Panc1 (cell line): ENCODE data around the gene MYH13. TPM values are rescaled to one million over a fixed set of nuclear protein-coding genes. Genes with fewer than 3 reads are reported as not detected.

Source experiments
- ATAC-seq: fragments of 200-7000 bp; cut with Tn5 transposase; 2 replicates; pipeline ENCODE4 v1.9.1; 2020; ENCODE audit warnings: mild to moderate bottlenecking, moderate library complexity
- BruUV-seq: library from RNA; stranded (reverse); fragments of 400-500 nt; replicated peaks from 2 replicates; lab custom pipeline; 2021; lab: Mats Ljungman, UMichigan
- CTCF ChIA-PET: fragments of 300-600 bp; sonication (Branson Sonifier 250); formaldehyde crosslinking; loops from one replicate; lab custom pipeline; 2022; ENCODE audit warnings: antibody characterized with exemption; lab: Charles Lee
- POLR2A ChIA-PET: fragments of 300-600 bp; sonication (Branson Sonifier 250); formaldehyde crosslinking; loops from one replicate; lab custom pipeline; 2022; ENCODE audit warnings: antibody characterized with exemption; lab: Charles Lee
- DNase-seq: peaks from one replicate; pipeline ENCODE4 v3.0.0-alpha.2; 2010; ENCODE audit warnings: low read depth, low spot score
- H3K27ac ChIP-seq: 2 replicates; pipeline ENCODE4 v1.5.1; 2011; ENCODE audit warnings: mild to moderate bottlenecking, low read length, inconsistent platforms
- H3K27me3 ChIP-seq: fragments of 200-500 bp; sonication (Bioruptor generic); 2 replicates; pipeline ENCODE4 v1.6.0; 2014; ENCODE audit warnings: low read length, inconsistent platforms; ENCODE audit not compliant: control insufficient read depth, insufficient read depth
- H3K36me3 ChIP-seq: fragments of 200-500 bp; sonication (Bioruptor generic); 2 replicates; pipeline ENCODE4 v1.5.1; 2014; ENCODE audit warnings: inconsistent platforms, mild to moderate bottlenecking, low read length, moderate library complexity; ENCODE audit not compliant: control insufficient read depth, insufficient read depth
- H3K4me1 ChIP-seq: 2 replicates; pipeline ENCODE4 v1.5.1; 2011; ENCODE audit warnings: inconsistent platforms, mild to moderate bottlenecking, low read length, moderate library complexity; ENCODE audit not compliant: control insufficient read depth, insufficient read depth
- H3K4me3 ChIP-seq, 2 experiments: 2 replicates each; pipeline ENCODE4 v1.5.1; 2011 to 2012; ENCODE audit warnings: low read depth in 2 of 2, low read length in 2 of 2, mild to moderate bottlenecking in 2 of 2, inconsistent platforms in 1 of 2, moderate library complexity in 1 of 2
- H3K9me3 ChIP-seq: fragments of 200-500 bp; sonication (Bioruptor generic); 2 replicates; pipeline ENCODE4 v1.5.1; 2014; ENCODE audit warnings: low read depth, mild to moderate bottlenecking, inconsistent platforms, low read length, moderate library complexity; ENCODE audit not compliant: control insufficient read depth, insufficient read depth
- POLR2AphosphoS5 ChIP-seq: IDR thresholded peaks from 2 replicates; pipeline ENCODE4 v1.6.1; 2012; ENCODE audit warnings: mild to moderate bottlenecking, low read depth, low read length, moderate library complexity
- SIN3A ChIP-seq: IDR thresholded peaks from 2 replicates; pipeline ENCODE4 v1.6.1; 2012; ENCODE audit warnings: low read depth, mild to moderate bottlenecking, low read length, moderate library complexity, borderline replicate concordance; ENCODE audit not compliant: insufficient read depth
- TCF7L2 ChIP-seq: IDR thresholded peaks from 2 replicates; pipeline ENCODE4 v1.6.1; 2011; ENCODE audit warnings: mild to moderate bottlenecking, low read depth, low read length, inconsistent platforms
- in situ Hi-C: cut with HindIII; loops from 2 replicates; pipeline ENCODE4 v1.10.0; 2016; ENCODE audit warnings: low sequenced_read_pairs, low pct_unique_long_range_greater_than_20kb
- intact Hi-C: fragments of 100-400 bp; cut with micrococcal nuclease; formaldehyde crosslinking; loops from one replicate; pipeline ENCODE4 v1.10.0; 2022; ENCODE audit not compliant: unreplicated experiment
- total RNA-seq: library from RNA; stranded (reverse); gene quantifications from one replicate; pipeline ENCODE4 v1.2.1, GENCODE V29; 2021; ENCODE audit not compliant: unreplicated experiment
- TF ChIP-seq, protein P1 (sequence below), 2 experiments: IDR thresholded peaks; 2 replicates each; pipeline ENCODE4 v1.6.1; 2011 to 2012; ENCODE audit warnings: low read depth in 2 of 2, control low read depth in 1 of 2, low read length in 1 of 2, mild to moderate bottlenecking in 1 of 2, moderate library complexity in 1 of 2; ENCODE audit not compliant: insufficient read depth in 1 of 2
- TF ChIP-seq, protein P2 (sequence below): fragments of 450-650 bp; IDR thresholded peaks from 2 replicates; pipeline ENCODE4 v1.5.1; 2017; ENCODE audit warnings: mild to moderate bottlenecking

MYH13 gene
- total RNA-seq, 1 experiment from 2014 or later = not detected

GRCh38 chr17:10266296-10266876, 106.4 kb downstream of the MYH13 start:
- intact Hi-C loops (no loop called here), in situ Hi-C loops (no loop called here)
- DNase-seq = no peak
- Histone ChIP-seq H3K4me3 (no peak overlapping the region), H3K9me3 (no peaks in the 10 kb centered on the region), H3K27me3 (no peaks in the 10 kb centered on the region; the same call in 1 of the 2 replicates), H3K27ac (no peak overlapping the region), H3K4me1 (no peaks in the 10 kb centered on the region), H3K36me3 (no peaks in the 10 kb centered on the region)
- ChIA-PET POLR2A (no interaction called here), CTCF (no interaction called here)
- no peak for ATAC-seq
- TF ChIP-seq, protein P1, sequence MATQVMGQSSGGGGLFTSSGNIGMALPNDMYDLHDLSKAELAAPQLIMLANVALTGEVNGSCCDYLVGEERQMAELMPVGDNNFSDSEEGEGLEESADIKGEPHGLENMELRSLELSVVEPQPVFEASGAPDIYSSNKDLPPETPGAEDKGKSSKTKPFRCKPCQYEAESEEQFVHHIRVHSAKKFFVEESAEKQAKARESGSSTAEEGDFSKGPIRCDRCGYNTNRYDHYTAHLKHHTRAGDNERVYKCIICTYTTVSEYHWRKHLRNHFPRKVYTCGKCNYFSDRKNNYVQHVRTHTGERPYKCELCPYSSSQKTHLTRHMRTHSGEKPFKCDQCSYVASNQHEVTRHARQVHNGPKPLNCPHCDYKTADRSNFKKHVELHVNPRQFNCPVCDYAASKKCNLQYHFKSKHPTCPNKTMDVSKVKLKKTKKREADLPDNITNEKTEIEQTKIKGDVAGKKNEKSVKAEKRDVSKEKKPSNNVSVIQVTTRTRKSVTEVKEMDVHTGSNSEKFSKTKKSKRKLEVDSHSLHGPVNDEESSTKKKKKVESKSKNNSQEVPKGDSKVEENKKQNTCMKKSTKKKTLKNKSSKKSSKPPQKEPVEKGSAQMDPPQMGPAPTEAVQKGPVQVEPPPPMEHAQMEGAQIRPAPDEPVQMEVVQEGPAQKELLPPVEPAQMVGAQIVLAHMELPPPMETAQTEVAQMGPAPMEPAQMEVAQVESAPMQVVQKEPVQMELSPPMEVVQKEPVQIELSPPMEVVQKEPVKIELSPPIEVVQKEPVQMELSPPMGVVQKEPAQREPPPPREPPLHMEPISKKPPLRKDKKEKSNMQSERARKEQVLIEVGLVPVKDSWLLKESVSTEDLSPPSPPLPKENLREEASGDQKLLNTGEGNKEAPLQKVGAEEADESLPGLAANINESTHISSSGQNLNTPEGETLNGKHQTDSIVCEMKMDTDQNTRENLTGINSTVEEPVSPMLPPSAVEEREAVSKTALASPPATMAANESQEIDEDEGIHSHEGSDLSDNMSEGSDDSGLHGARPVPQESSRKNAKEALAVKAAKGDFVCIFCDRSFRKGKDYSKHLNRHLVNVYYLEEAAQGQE (IDR thresholded peaks at IDR 0.05; ENCODE audit: insufficient read depth in 1 of 2, low read depth in 2 of 2, low read length in 1 of 2) = no peak
- no peak for TF ChIP-seq POLR2AphosphoS5
- no peak for TF ChIP-seq TCF7L2
- TF ChIP-seq, protein P2, sequence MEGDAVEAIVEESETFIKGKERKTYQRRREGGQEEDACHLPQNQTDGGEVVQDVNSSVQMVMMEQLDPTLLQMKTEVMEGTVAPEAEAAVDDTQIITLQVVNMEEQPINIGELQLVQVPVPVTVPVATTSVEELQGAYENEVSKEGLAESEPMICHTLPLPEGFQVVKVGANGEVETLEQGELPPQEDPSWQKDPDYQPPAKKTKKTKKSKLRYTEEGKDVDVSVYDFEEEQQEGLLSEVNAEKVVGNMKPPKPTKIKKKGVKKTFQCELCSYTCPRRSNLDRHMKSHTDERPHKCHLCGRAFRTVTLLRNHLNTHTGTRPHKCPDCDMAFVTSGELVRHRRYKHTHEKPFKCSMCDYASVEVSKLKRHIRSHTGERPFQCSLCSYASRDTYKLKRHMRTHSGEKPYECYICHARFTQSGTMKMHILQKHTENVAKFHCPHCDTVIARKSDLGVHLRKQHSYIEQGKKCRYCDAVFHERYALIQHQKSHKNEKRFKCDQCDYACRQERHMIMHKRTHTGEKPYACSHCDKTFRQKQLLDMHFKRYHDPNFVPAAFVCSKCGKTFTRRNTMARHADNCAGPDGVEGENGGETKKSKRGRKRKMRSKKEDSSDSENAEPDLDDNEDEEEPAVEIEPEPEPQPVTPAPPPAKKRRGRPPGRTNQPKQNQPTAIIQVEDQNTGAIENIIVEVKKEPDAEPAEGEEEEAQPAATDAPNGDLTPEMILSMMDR = no peak
- no peak for TF ChIP-seq SIN3A
- no TSS peak for BruUV-seq

DNA sequence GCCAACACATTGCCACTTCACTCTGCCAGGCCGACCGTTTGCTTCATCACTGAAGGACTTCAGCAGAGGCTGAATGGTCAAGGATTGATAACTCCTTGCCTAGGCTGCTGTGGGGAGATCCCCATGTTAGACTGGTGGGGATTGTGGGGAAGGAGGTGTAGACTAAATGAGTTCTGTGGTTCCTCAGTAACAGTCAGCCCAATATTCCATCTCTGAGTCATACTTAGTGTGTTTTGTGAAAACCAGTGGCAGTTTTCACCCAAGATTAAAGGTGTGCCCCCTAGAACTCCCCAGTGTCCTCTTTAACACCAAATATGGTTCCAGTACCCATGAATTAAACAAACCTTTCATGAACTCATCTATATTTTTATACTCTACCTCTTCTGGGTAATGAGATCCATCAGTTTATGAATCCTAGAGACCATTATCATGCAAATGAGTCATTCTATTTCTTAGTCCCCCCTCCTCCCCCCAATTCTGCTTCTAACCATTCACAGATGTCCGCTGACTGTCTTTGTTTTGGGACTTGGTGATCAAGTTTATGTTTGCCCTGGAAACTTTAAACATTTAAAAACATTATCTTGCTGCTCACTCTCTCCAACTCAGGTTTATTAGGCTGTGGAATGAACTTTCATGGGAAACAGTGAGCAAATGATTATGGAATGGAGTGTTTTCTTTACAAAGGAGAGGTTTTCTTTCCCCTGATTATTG, 107.6 kb downstream of the MYH13 start:
- H3K36me3 ChIP-seq = no peaks in the 10 kb centered on the region
- POLR2A ChIA-PET = no interaction called here
- H3K27me3 ChIP-seq = no peaks in the 10 kb centered on the region; the same call in 1 of the 2 replicates
- no peak for TF ChIP-seq POLR2AphosphoS5
- TF ChIP-seq, protein P2 = no peak
- TF ChIP-seq, protein P1 (IDR thresholded peaks at IDR 0.05; ENCODE audit: insufficient read depth in 1 of 2, low read depth in 2 of 2, low read length in 1 of 2) = no peak
- no peak for TF ChIP-seq TCF7L2
- no peak for TF ChIP-seq SIN3A
- no peak for DNase-seq
- intact Hi-C loops (no loop called here), in situ Hi-C loops (no loop called here)
- no peak for ATAC-seq
- BruUV-seq = no TSS peak
- H3K27ac ChIP-seq = no peak overlapping the region
- CTCF ChIA-PET = no interaction called here
- H3K4me3 ChIP-seq = no peak overlapping the region
- no peaks in the 10 kb centered on the region for H3K4me1 ChIP-seq
- no peaks in the 10 kb centered on the region for H3K9me3 ChIP-seq
